HS-27A (cell line): ENCODE data around the gene ALDH9A1.
"Not testable (repeated sequence)": the region's sequence is repeated elsewhere in the genome, so short reads cannot be mapped to it uniquely, and the experiment has no call there.

ENCODE experiments used
- DNase-seq: peaks from one replicate; pipeline ENCODE4 v3.0.0-alpha.2; 2012; ENCODE audit warnings: low read depth, missing footprints

Gene ALDH9A1

DNA sequence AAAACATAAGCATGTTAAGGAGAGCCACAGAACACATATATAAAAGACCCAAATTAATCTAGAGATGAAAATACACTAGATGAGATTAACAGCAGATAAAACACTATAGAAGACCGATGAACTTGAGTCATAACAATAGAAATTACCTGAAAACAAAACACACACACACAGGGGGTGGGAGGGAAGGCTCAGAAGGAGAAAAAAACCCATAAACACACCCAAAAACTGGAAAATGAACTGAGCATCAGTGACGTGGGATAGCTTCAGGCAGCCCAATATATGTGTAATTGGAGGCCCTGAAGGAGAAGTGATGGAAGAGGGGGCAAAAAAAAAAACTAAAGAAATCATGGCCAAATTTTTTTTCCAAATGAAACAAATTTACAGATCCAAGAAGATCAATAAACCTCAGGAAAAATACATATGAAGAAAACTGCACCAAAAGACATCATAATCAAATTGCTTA is 11.4 kb downstream of the ALDH9A1 start:
- no peak for DNase-seq

- no peak for DNase-seq
These were observed 12.0 kb downstream of the ALDH9A1 start for GRCh38 chr1:165686121-165686970.

GRCh38 chr1:165683848-165684485 is 14.4 kb downstream of the ALDH9A1 start:
- DNase-seq: no peak

- DNase-seq: not testable (repeated sequence)
These were observed 17.6 kb downstream of the ALDH9A1 start for GRCh38 chr1:165680773-165681172.

GRCh38 chr1:165680303-165680702 is 18.1 kb downstream of the ALDH9A1 start:
- no peak for DNase-seq

DNA sequence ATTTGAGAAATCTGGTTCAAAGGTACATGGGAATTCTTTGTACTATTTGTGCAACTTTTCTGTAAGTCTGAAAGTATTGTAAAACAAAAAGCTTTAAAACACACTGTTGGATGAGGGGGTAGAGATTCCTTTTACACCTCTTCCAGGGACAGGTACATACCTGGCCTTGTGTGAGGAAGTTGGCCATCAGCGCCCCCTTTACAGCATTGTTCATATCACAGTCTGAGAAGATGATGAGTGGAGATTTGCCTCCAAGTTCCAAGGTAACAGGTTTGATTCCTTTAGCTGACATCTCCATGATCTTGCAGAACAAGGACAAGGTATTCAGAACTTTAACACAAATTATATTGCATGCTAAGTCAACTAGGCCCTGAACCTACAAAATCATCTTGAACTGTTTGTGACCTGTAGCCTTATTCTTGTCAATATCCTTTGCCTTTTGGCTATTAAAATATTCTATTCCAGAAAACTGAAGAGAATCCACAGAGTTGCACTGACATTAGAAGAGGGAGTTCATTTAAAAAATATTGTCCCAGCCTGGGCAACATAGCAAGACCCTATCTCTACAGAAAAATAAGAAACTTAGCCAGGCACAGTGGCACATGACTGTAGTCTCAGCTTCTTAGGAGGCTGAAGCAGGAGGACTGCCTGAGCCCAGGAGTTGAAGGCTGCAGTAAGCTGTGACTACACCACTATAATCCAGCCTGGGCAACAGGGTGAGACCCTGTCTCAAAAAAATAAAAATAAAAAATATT is 18.9 kb downstream of the ALDH9A1 start:
- no peak for DNase-seq

- DNase-seq: no peak
These were observed 19.9 kb downstream of the ALDH9A1 start for GRCh38 chr1:165678509-165678908.

DNA sequence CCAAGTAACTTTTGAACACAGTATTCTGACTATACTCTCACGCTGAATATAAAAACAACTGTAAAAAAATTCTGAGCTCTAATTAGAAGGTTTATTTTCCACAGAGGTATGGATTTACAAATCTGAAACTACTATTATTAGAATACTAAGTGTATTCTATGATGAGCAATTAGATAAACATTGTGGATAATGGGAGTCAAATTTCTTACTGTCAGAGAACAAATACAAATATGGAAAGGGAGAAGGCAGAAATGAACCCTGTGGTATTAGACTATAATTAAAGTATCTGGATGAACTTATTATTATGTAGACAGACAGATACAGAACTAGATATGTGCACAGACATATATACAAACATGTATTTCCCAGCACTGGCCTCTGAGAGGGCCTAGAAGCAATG is 22.6 kb downstream of the ALDH9A1 start:
- no peak for DNase-seq

DNA sequence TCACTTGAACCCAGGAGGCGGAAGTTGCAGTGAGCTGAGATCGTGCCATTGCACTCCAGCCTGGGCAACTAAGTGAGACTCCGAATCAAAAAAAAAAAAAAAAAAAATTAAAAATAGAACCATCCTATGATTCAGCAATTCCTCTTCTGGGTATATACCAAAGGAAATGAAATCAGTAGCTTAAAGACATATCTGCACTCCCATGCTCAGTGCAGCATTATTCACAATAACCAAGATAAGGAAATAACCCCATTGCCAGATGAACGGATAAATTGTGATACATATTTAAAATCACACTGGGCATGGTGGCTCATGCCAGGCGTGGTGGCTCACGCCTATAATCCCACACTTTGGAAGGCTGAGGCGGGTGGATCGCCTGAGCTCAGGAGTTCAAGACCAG is 23.8 kb downstream of the ALDH9A1 start:
- no peak for DNase-seq

GRCh38 chr1:165671526-165671925 is 26.8 kb downstream of the ALDH9A1 start:
- DNase-seq: no peak

GRCh38 chr1:165668184-165668583 is 30.2 kb downstream of the ALDH9A1 start:
- DNase-seq: no peak

DNA sequence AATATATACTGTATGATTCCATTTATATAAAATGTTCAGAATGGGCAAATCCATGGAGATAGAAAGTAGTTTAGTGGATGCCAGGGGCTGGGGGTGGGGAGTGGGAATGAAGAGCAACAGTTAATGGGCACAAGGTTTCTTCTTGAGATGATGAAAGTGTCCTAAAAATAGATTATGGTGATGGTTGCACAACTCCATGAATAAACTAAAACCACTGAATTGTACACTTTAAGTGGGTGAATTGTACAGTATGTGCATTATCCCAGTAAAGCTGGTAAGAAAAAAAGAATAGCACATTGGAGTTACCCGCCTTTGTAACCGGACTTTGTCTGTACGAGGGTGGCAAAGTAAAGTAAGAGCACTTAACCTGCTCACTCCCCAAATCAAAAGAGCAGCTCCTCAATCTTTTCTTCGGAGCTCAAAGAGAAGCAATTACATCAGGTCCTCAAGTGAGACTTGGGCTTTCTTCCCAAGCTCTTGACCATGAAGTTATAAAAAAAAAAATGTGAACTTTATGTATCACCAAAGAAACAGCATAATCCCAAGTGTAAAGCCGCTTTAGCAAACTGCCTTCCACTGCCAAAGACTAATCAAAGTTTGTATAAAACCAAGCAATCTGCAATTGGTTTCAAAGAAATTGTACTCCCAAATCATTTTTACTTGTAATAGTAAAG is 32.1 kb downstream of the ALDH9A1 start:
- no peak for DNase-seq

- DNase-seq: no peak
These were observed 36.2 kb downstream of the ALDH9A1 start for GRCh38 chr1:165662186-165662585.

GRCh38 chr1:165661703-165662102 is 36.7 kb downstream of the ALDH9A1 start:
- DNase-seq: no peak

- DNase-seq: no peak
These were observed 38.8 kb downstream of the ALDH9A1 start for GRCh38 chr1:165659581-165659895.

DNA sequence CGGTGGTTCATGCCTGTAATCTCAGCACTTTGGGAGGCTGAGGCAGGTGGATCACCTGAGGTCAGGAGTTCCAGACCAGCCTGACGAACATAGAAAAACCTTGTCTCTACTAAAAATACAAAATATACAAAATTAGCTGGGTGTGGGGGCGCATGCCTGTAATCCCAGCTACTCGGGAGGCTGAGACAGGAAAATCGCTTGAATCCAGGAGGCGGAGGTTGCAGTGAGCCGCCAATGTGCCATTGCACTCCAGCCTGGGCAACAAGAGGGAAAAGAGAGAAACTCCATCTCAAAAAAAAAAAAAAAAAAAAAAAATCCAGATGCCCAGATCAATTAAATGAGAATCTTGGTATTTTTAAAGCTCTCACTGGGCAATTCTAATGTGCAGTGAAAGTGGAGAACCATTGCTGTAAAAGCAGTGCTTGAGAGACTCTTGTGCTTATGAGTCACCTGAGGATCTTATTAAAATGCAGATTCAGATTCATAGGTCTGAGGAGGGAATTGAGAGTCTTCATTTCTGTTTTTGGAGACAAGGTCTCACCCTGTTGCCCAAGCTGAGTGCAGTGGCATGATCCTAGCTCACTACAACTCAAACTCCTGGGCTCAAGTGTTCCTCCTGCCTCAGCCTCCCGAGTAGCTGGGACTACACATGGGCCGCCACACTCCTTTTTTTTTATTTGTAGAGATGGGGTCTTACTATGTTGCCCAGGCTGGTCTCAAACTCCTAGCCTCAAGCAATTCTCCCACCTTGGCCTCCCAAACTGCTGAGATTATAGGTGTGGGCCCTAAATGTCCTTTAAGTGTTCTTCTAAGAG is 39.4 kb downstream of the ALDH9A1 start:
- DNase-seq: not testable (repeated sequence)

DNA sequence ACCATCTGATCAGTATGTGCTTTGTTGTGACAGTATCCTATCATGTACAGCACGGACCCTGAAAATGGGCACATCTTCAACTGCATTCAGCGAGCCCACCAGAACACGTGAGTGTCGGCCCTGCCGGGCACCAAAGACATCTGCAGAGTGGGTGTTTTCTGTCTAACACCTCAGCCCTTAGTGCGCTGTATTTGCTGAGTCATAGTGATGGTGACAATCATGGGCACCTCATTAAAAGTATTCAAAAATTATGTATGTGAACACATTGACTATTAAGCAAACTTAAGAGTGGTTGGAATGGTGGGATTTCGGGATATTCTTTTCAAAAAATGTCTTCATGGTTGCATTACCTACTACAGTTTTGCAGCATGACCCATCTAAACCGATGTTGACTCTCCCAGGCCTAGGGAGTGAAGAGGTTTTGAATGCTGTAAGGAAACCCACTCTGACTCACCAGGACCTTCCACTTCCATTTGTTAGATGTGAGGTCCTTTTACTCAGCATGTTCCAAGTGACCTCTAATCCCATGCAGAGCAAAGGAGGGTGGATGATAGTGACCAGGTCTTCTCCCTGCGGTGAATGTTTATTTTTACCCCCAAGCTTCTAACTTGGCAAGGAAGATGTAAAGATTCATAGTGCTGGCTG is 47.3 kb downstream of the ALDH9A1 start:
- no peak for DNase-seq

GRCh38 chr1:165648919-165649572 is 49.3 kb downstream of the ALDH9A1 start:
- no peak for DNase-seq

GRCh38 chr1:165647970-165648369 is 50.4 kb downstream of the ALDH9A1 start:
- DNase-seq: no peak

- no peak for DNase-seq
These were observed 50.8 kb downstream of the ALDH9A1 start for GRCh38 chr1:165647517-165647916.
